Breast epithelium (tissue), 4 donors: ENCODE measurements around the gene HTRA3. TPM values are rescaled to one million over a fixed set of nuclear protein-coding genes. Genes with fewer than 3 reads are reported as not detected.
A peak's percentile ranks its signal among the peaks of the same experiment; 100 is the strongest.

ENCODE experiments used
- DNase-seq, 2 donors: peaks; one replicate each; pipeline ENCODE4 v3.0.0-alpha.2; 2019; ENCODE audit warnings: low spot score in 2 of 2
- H3K27ac ChIP-seq, 2 donors: fragments of 200-600 bp; sonication (generic) in 1 of 2; one replicate each; pipeline ENCODE4 v1.5.1; 2016 to 2019; ENCODE audit warnings: mild to moderate bottlenecking in 1 of 2
- H3K27me3 ChIP-seq, 2 donors: fragments of 200-600 bp; sonication (generic) in 1 of 2; one replicate each; pipeline versions ENCODE4 v1.5.1 to v1.6.0; 2017 to 2019; ENCODE audit warnings: control low read depth in 1 of 2, mild to moderate bottlenecking in 1 of 2
- H3K36me3 ChIP-seq: fragments of 200-600 bp; one replicate; pipeline ENCODE4 v1.5.1; 2019
- H3K4me1 ChIP-seq, 2 donors: fragments of 200-600 bp; sonication (generic); one replicate each; pipeline ENCODE4 v1.5.1; 2016 to 2019; ENCODE audit warnings: control low read depth in 1 of 2
- H3K4me3 ChIP-seq, 3 donors: fragments of 200-600 bp; sonication (generic); 1 replicate in 2 of 3; 2 replicates in 1 of 3; pipeline ENCODE4 v1.5.1; 2016 to 2019; ENCODE audit warnings: mild to moderate bottlenecking in 3 of 3, moderate library complexity in 2 of 3
- H3K9me3 ChIP-seq, 2 donors: fragments of 200-600 bp; sonication (generic) in 1 of 2; one replicate each; pipeline ENCODE4 v1.5.1; 2016 to 2019; ENCODE audit warnings: control low read depth in 1 of 2
- POLR2A ChIP-seq: fragments of 450-650 bp; IDR thresholded peaks from one replicate; pipeline ENCODE4 v1.6.1; 2016; ENCODE audit warnings: antibody characterized with exemption, mild to moderate bottlenecking, moderate library complexity
- POLR2AphosphoS5 ChIP-seq, 3 donors: sonication (generic); formaldehyde crosslinking; IDR thresholded peaks; one replicate each; pipeline ENCODE4 v1.6.1; 2017; ENCODE audit warnings: antibody characterized with exemption in 3 of 3
- intact Hi-C: fragments of 100-400 bp; cut with DNase I; formaldehyde crosslinking; loops from one replicate; pipeline ENCODE4 v1.15.1; 2023; ENCODE audit warnings: low total_unique reads
- total RNA-seq, 3 donors: library from RNA; depleted of rRNA; stranded (reverse); fragments of >200 nt; gene quantifications; one replicate each; pipeline ENCODE4 v1.1.0, GENCODE V29; 2016
- TF ChIP-seq, protein P1 (sequence below), 3 donors: fragments of 450-650 bp; IDR thresholded peaks; one replicate each; pipeline ENCODE4 v1.5.1; 2016 to 2017; ENCODE audit warnings: antibody characterized with exemption in 3 of 3, mild to moderate bottlenecking in 3 of 3, moderate library complexity in 3 of 3

The HTRA3 gene
- total RNA-seq, 3 donors from 2014 or later, result 8.5 to 53.9 (median 19.7) TPM

DNA sequence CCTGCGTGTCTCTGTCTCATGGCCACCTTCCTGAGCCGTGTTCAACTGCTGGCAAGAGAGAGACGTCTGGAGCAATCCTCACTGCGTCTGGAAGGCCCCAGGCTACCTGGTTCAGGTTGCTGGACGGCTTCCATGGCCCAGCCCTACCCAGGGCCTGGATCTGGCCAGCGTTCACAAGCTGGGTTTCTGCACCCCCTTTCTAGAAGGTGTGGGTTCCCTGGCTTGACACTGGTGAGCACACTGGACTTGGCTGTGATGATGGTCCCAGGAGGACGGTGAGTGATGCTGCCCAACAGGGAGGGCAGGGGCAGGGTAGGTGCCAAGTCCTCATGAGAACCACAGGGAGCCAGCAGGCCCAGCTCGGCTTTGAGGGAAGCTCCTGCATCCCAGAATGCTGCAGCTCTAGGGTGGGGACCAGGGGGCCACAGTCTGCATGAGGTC, 63.4 kb downstream of the HTRA3 start:
- Histone ChIP-seq H3K27ac (no peak overlapping the region), H3K4me3 (no peak overlapping the region), H3K4me1 (no peaks in the 10 kb centered on the region), H3K36me3 (no peaks in the 10 kb centered on the region), H3K27me3 (no peaks in the 10 kb centered on the region), H3K9me3 (no peaks in the 10 kb centered on the region)
- peak; percentile 56 to 62 for DNase-seq
- no peak for TF ChIP-seq POLR2AphosphoS5 (IDR thresholded peaks at IDR 0.05)
- TF ChIP-seq POLR2A, result no peak
- TF ChIP-seq, protein P1, sequence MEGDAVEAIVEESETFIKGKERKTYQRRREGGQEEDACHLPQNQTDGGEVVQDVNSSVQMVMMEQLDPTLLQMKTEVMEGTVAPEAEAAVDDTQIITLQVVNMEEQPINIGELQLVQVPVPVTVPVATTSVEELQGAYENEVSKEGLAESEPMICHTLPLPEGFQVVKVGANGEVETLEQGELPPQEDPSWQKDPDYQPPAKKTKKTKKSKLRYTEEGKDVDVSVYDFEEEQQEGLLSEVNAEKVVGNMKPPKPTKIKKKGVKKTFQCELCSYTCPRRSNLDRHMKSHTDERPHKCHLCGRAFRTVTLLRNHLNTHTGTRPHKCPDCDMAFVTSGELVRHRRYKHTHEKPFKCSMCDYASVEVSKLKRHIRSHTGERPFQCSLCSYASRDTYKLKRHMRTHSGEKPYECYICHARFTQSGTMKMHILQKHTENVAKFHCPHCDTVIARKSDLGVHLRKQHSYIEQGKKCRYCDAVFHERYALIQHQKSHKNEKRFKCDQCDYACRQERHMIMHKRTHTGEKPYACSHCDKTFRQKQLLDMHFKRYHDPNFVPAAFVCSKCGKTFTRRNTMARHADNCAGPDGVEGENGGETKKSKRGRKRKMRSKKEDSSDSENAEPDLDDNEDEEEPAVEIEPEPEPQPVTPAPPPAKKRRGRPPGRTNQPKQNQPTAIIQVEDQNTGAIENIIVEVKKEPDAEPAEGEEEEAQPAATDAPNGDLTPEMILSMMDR (IDR thresholded peaks at IDR 0.05), result no peak
- intact Hi-C loops, result no loop called here

DNA sequence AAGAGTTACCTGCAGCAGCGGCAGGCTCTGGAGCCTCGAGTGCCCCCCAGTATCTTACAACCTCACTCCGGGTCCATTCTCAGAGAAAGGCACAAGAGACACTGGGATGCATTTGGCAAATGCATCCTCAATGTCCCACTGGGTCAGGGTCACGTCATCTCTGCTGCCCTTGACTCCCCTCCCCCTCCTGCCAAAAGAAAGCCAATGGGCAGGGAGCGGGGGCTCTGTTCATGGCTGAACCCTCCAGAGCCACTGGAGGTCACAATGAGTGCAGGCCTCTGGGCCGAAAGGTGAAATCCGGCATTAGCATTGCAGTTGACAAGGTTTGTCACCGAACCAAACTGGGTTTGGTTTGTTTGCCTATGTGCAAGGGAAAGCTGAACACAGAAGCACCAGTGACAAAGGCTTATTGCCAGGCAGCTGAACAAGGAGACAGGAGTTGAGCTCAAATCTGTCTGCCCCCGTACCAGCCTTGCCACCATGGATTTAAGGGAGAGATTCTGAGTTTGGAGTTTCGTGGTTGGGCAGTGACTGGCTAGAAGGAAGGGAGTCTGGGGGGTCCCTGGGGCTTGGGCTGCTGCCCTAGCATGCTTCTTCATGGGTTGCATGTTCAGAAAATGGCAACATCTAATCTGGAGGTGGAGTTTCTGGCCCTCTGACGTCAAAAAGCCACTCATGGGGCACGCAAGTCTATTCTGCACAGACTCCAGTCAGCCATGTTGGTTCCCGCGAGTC, 64.3 kb downstream of the HTRA3 start:
- no peak for TF ChIP-seq POLR2A
- TF ChIP-seq, protein P1 (IDR thresholded peaks at IDR 0.05), result no peak
- no peak for TF ChIP-seq POLR2AphosphoS5 (IDR thresholded peaks at IDR 0.05)
- H3K9me3 ChIP-seq, result no peaks in the 10 kb centered on the region
- H3K27ac ChIP-seq, result no peak overlapping the region
- no peak overlapping the region for H3K4me3 ChIP-seq
- intact Hi-C loops, result no loop called here
- H3K27me3 ChIP-seq, result no peaks in the 10 kb centered on the region
- H3K36me3 ChIP-seq, result no peaks in the 10 kb centered on the region
- DNase-seq, result no peak
- no peaks in the 10 kb centered on the region for H3K4me1 ChIP-seq

DNA sequence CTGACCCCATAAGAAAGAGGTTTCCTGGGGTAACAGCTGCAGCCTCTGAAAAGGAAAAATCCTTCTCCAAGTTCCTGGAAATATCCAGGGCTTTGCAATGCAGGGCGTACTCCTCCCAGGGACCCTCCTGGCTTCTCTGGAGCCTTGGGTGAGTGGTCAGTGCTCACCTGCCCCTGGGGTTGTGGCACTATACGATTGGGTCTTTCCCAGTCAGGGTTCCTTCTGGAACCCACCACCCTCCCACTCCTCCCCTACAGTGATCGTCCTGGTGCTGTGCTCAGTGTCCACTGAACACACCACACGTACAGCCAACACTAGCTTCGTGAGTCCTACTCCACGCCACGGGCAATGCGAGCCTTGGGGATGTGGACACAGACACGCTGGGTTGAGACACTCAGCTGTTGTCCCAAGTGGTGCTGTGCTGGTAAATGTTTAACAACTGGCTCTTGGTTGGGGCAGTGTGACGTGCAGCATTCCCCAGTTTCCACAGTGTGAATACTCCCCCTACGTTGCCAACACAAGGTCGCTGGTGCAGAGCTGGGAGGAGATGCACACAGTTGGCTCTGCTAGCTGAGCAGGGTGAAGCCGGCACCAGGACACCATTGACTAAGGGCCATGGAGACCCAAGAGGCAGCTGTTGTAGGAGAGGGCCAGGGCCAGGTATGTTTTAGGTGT, 65.4 kb downstream of the HTRA3 start:
- DNase-seq, result no peak
- Histone ChIP-seq H3K27ac (no peak overlapping the region), H3K36me3 (no peaks in the 10 kb centered on the region), H3K9me3 (no peaks in the 10 kb centered on the region), H3K4me3 (no peak overlapping the region), H3K4me1 (no peaks in the 10 kb centered on the region), H3K27me3 (no peaks in the 10 kb centered on the region)
- TF ChIP-seq POLR2AphosphoS5 (IDR thresholded peaks at IDR 0.05) (no peak), POLR2A (no peak)
- TF ChIP-seq, protein P1 (IDR thresholded peaks at IDR 0.05), result no peak
- intact Hi-C loops, result no loop called here

- no peaks in the 10 kb centered on the region for H3K27me3 ChIP-seq
- no peak for DNase-seq
- TF ChIP-seq POLR2A, result no peak
- TF ChIP-seq, protein P1 (IDR thresholded peaks at IDR 0.05), result no peak
- no peak for TF ChIP-seq POLR2AphosphoS5 (IDR thresholded peaks at IDR 0.05)
- H3K27ac ChIP-seq, result no peak overlapping the region
- no peaks in the 10 kb centered on the region for H3K9me3 ChIP-seq
- H3K4me3 ChIP-seq, result no peak overlapping the region
- H3K36me3 ChIP-seq, result no peaks in the 10 kb centered on the region
- no peaks in the 10 kb centered on the region for H3K4me1 ChIP-seq
- intact Hi-C loops, result no loop called here
Observed at GRCh38 chr4:8335848-8336247, 66.3 kb downstream of the HTRA3 start.

DNA sequence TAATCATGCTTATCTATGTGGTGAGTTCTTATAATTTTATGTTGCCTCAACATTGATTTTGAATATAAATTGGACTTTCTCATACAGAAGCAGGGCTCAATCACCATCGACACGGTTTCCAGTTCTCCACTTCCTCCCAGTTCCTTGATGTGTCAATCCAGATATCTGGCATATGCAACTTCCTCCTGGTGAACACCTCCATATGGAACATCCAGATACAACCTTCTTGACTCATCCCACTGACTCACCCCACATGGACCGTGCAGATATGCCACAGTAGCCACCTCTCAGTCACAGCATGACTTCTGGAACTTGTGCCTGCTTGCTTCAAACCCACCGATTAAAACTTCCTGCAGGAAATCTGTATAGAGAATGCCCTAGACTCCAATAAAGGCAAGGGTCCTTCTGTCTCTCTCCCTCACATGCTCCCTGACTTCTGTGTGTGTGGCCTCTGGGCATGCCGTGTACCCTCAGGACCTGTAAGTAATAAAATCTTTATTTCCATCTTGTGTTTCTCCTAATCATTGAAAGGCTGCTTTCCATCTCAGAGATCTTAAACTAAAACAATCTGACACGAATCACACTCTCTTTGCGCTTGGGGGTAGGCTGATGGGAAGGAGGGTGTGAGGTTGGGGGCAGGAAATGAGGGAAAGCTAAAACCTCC, 67.0 kb downstream of the HTRA3 start:
- intact Hi-C loops, result no loop called here

More for the DNA sequence above, 67.0 kb downstream of the HTRA3 start:
- Histone ChIP-seq H3K4me1 (no peaks in the 10 kb centered on the region), H3K9me3 (no peaks in the 10 kb centered on the region), H3K4me3 (no peak overlapping the region), H3K27me3 (no peaks in the 10 kb centered on the region), H3K36me3 (no peaks in the 10 kb centered on the region), H3K27ac (no peak overlapping the region)
- TF ChIP-seq POLR2A (no peak), POLR2AphosphoS5 (IDR thresholded peaks at IDR 0.05) (no peak)
- TF ChIP-seq, protein P1 (IDR thresholded peaks at IDR 0.05), result no peak
- DNase-seq, result no peak
